H1 (cell line): ENCODE data around the gene NEURL4. TPM values are rescaled to one million over a fixed set of nuclear protein-coding genes. Genes with fewer than 3 reads are reported as not detected.
A peak's percentile ranks its signal among the peaks of the same experiment; 100 is the strongest.

Experiments
- CTCF ChIA-PET: fragments of 300-600 bp; sonication (Branson Sonifier 250); formaldehyde crosslinking; loops from one replicate; lab custom pipeline; 2021; ENCODE audit not compliant: partially characterized antibody; lab: Charles Lee
- POLR2A ChIA-PET: fragments of 300-600 bp; sonication (Branson Sonifier 250); formaldehyde crosslinking; loops from one replicate; lab custom pipeline; 2021; ENCODE audit warnings: inconsistent platforms; ENCODE audit not compliant: partially characterized antibody; lab: Charles Lee
- DNase-seq, 2 experiments: peaks; one replicate each; pipeline versions ENCODE4 v3.0.0 to v3.0.0-alpha.2; 2010 to 2022; ENCODE audit warnings: low spot score in 2 of 2, low read depth in 1 of 2, mixed read lengths in 1 of 2
- FAIRE-seq: peaks from 2 replicates; lab custom pipeline; 2011; peaks lifted over from hg19 to GRCh38; lab: Jason Lieb, UNC
- H2AFZ ChIP-seq: 2 replicates; pipeline ENCODE4 v1.8.1; 2012; ENCODE audit warnings: low read length, inconsistent platforms
- H2AK5ac ChIP-seq: 2 replicates; pipeline ENCODE4 v1.6.1; 2013; ENCODE audit warnings: low read depth, low read length
- H2BK120ac ChIP-seq: replicated peaks from 2 replicates; pipeline ENCODE3; 2013; ENCODE audit warnings: low read depth, low read length, inconsistent platforms
- H2BK12ac ChIP-seq: 2 replicates; pipeline ENCODE4 v1.6.1; 2013; ENCODE audit warnings: low read depth, low read length
- H2BK15ac ChIP-seq: 2 replicates; pipeline ENCODE4 v1.6.1; 2013; ENCODE audit warnings: low read length
- H2BK20ac ChIP-seq: 2 replicates; pipeline ENCODE4 v1.6.1; 2013; ENCODE audit warnings: low read length
- H2BK5ac ChIP-seq: 2 replicates; pipeline ENCODE4 v1.6.1; 2013; ENCODE audit warnings: low read depth, low read length
- H3K14ac ChIP-seq: 2 replicates; pipeline ENCODE4 v1.6.1; 2013; ENCODE audit warnings: inconsistent platforms; ENCODE audit not compliant: insufficient read length
- H3K18ac ChIP-seq: 2 replicates; pipeline ENCODE4 v1.6.1; 2013; ENCODE audit warnings: low read length; ENCODE audit errors: extremely low read depth
- H3K23ac ChIP-seq: 2 replicates; pipeline ENCODE4 v1.6.1; 2013; ENCODE audit warnings: inconsistent platforms; ENCODE audit not compliant: insufficient read length
- H3K23me2 ChIP-seq: 2 replicates; pipeline ENCODE4 v1.6.1; 2013; ENCODE audit warnings: low read depth, low read length
- H3K27ac ChIP-seq: 2 replicates; pipeline ENCODE4 v1.6.1; 2011; ENCODE audit warnings: low read depth, low read length, inconsistent platforms
- H3K27me3 ChIP-seq, 4 experiments: replicated peaks in 1 of 4; 1 replicate in 1 of 4; 2 replicates in 3 of 4; pipeline versions ENCODE4 v1.6.1 to v1.8.1; 2011 to 2013; ENCODE audit warnings: low read length in 3 of 4, mild to moderate bottlenecking in 3 of 4, inconsistent platforms in 2 of 4, mixed read lengths in 2 of 4, moderate library complexity in 1 of 4; ENCODE audit not compliant: control insufficient read depth in 3 of 4, insufficient read depth in 3 of 4; ENCODE audit errors: extremely low read depth in 1 of 4
- H3K36me3 ChIP-seq, 4 experiments: 2 replicates each; pipeline versions ENCODE4 v1.6.1 to v1.8.1; 2011 to 2013; ENCODE audit warnings: mild to moderate bottlenecking in 4 of 4, low read length in 3 of 4, moderate library complexity in 2 of 4, control low read depth in 1 of 4, inconsistent platforms in 1 of 4; ENCODE audit not compliant: insufficient read depth in 4 of 4, control insufficient read depth in 2 of 4
- H3K4ac ChIP-seq: replicated peaks from 2 replicates; pipeline ENCODE3; 2013; ENCODE audit warnings: low read length, low read depth, mixed read lengths, inconsistent platforms; ENCODE audit not compliant: insufficient read length
- H3K4me1 ChIP-seq, 4 experiments: replicated peaks in 1 of 4; 1 replicate in 1 of 4; 2 replicates in 3 of 4; pipeline versions ENCODE4 v1.6.1 to v1.8.1; 2011 to 2013; ENCODE audit warnings: low read length in 3 of 4, inconsistent platforms in 2 of 4, mixed read lengths in 1 of 4; ENCODE audit not compliant: insufficient read depth in 4 of 4, control insufficient read depth in 3 of 4
- H3K4me2 ChIP-seq, 2 experiments: 2 replicates each; pipeline versions ENCODE4 v1.6.1 to v1.8.1; 2011 to 2013; ENCODE audit warnings: low read depth in 2 of 2, low read length in 2 of 2, control low read depth in 1 of 2, inconsistent platforms in 1 of 2, mild to moderate bottlenecking in 1 of 2; ENCODE audit not compliant: insufficient read depth in 1 of 2
- H3K4me3 ChIP-seq, 4 experiments: fragments of 200-600, 300-600 bp in 1 of 4; sonication (generic), shearing (Covaris generic), sonication (Bioruptor Twin) in 1 of 4; 2 replicates each; pipeline versions ENCODE4 v1.5.1 to v1.8.1; 2011 to 2016; ENCODE audit warnings: low read length in 4 of 4, low read depth in 3 of 4, control low read depth in 2 of 4, inconsistent platforms in 2 of 4, mild to moderate bottlenecking in 2 of 4, mixed read lengths in 1 of 4, moderate library complexity in 1 of 4; ENCODE audit not compliant: insufficient read depth in 2 of 4; ENCODE audit errors: extremely low read depth in 1 of 4
- H3K56ac ChIP-seq: replicated peaks from 2 replicates; pipeline ENCODE3; 2013; ENCODE audit warnings: low read depth, mild to moderate bottlenecking, mixed read lengths, low read length, inconsistent platforms; ENCODE audit not compliant: insufficient read length
- H3K79me1 ChIP-seq: 2 replicates; pipeline ENCODE4 v1.6.1; 2013; ENCODE audit warnings: low read depth, low read length, control low read depth
- H3K79me2 ChIP-seq, 2 experiments: 2 replicates each; pipeline versions ENCODE4 v1.6.1 to v1.8.1; 2012 to 2013; ENCODE audit warnings: low read length in 2 of 2, mild to moderate bottlenecking in 2 of 2, inconsistent platforms in 1 of 2; ENCODE audit not compliant: insufficient read depth in 2 of 2, control insufficient read depth in 1 of 2
- H3K9ac ChIP-seq, 4 experiments: replicated peaks in 1 of 4; 1 replicate in 1 of 4; 2 replicates in 3 of 4; pipeline versions ENCODE4 v1.6.1 to v1.8.1; 2011 to 2013; ENCODE audit warnings: low read depth in 3 of 4, low read length in 3 of 4, control low read depth in 2 of 4, mild to moderate bottlenecking in 2 of 4, moderate library complexity in 2 of 4, inconsistent platforms in 1 of 4; ENCODE audit errors: extremely low read depth in 1 of 4
- H3K9me3 ChIP-seq, 2 experiments: 2 replicates each; pipeline versions ENCODE4 v1.6.1 to v1.8.1; 2012 to 2013; ENCODE audit warnings: mild to moderate bottlenecking in 2 of 2, moderate library complexity in 2 of 2, control low read depth in 1 of 2, inconsistent platforms in 1 of 2, low read depth in 1 of 2, low read length in 1 of 2, mixed read lengths in 1 of 2; ENCODE audit not compliant: insufficient read depth in 2 of 2
- H4K20me1 ChIP-seq, 2 experiments: replicated peaks in 1 of 2; 2 replicates each; pipeline versions ENCODE3 to v1.8.1; 2011 to 2013; ENCODE audit warnings: inconsistent platforms in 2 of 2, low read length in 2 of 2, mild to moderate bottlenecking in 1 of 2; ENCODE audit not compliant: insufficient read depth in 2 of 2, control insufficient read depth in 1 of 2
- H4K5ac ChIP-seq: 2 replicates; pipeline ENCODE4 v1.6.1; 2013; ENCODE audit warnings: low read length, low read depth, mixed read lengths, inconsistent platforms; ENCODE audit not compliant: insufficient read length
- H4K8ac ChIP-seq: 2 replicates; pipeline ENCODE4 v1.8.0; 2013; ENCODE audit warnings: mild to moderate bottlenecking, moderate library complexity, low read length, inconsistent platforms; ENCODE audit not compliant: insufficient read depth; ENCODE audit errors: extremely low read depth
- H4K91ac ChIP-seq: replicated peaks from 2 replicates; pipeline ENCODE3; 2013; ENCODE audit warnings: low read length, mixed read lengths, inconsistent platforms; ENCODE audit not compliant: insufficient read length
- ATF2 ChIP-seq: IDR thresholded peaks from 2 replicates; pipeline ENCODE4 v1.6.1; 2012; ENCODE audit warnings: low read length, inconsistent platforms
- BACH1 ChIP-seq: IDR thresholded peaks from 2 replicates; pipeline ENCODE4 v1.6.1; 2012; ENCODE audit warnings: low read length, improper control_type of control experiment
- CTBP2 ChIP-seq: IDR thresholded peaks from 2 replicates; pipeline ENCODE4 v1.7.0; 2011; ENCODE audit warnings: borderline replicate concordance, mild to moderate bottlenecking, moderate library complexity, mixed read lengths, low read length; ENCODE audit not compliant: insufficient read depth, insufficient read length
- EP300 ChIP-seq, 2 experiments: IDR thresholded peaks; 1 replicate in 1 of 2; 2 replicates in 1 of 2; pipeline ENCODE4 v1.6.1; 2011 to 2012; ENCODE audit warnings: low read depth in 2 of 2, low read length in 2 of 2, mild to moderate bottlenecking in 2 of 2, borderline replicate concordance in 1 of 2, inconsistent platforms in 1 of 2, moderate library complexity in 1 of 2
- FOSL1 ChIP-seq: IDR thresholded peaks from 2 replicates; pipeline ENCODE4 v1.6.1; 2011; ENCODE audit warnings: mild to moderate bottlenecking, low read depth, low read length, moderate library complexity; ENCODE audit not compliant: insufficient read depth
- JUND ChIP-seq: IDR thresholded peaks from 2 replicates; pipeline ENCODE4 v1.6.1; 2011; ENCODE audit warnings: mild to moderate bottlenecking, improper control_type of control experiment, low read length
- RNF2 ChIP-seq: fragments of 200-900, 300-1000 bp; sonication (generic); IDR thresholded peaks from 2 replicates; pipeline ENCODE4 v1.7.1; 2016; ENCODE audit warnings: borderline replicate concordance, low read depth, mild to moderate bottlenecking, antibody characterized with exemption, low read length; ENCODE audit not compliant: poor library complexity, severe bottlenecking; ENCODE audit errors: missing control alignments
- USF2 ChIP-seq: IDR thresholded peaks from 2 replicates; pipeline ENCODE4 v1.6.1; 2011; ENCODE audit warnings: low read length, improper control_type of control experiment
- WGBS, 2 experiments: shearing (Covaris generic) in 1 of 2; methylation state at CpG; one replicate each; pipeline versions ENCODE4 v1.1.6 to v1.1.7; 2013 to 2015; ENCODE audit warnings: low lambda C conversion rate in 2 of 2, mixed read lengths in 2 of 2, inconsistent platforms in 1 of 2, low coverage in 1 of 2, missing lambda C conversion rate in 1 of 2; ENCODE audit not compliant: insufficient replicate concordance in 2 of 2, insufficient coverage in 1 of 2, insufficient read length in 1 of 2; ENCODE audit errors: extremely low coverage in 1 of 2, missing lambda C conversion rate in 1 of 2; 5-methylcytosine and 5-hydroxymethylcytosine counted together
- polyA plus RNA-seq, 7 experiments: library from polyadenylated mRNA; depleted of rRNA in 3 of 7; stranded (reverse) in 5 of 7; unstranded in 2 of 7; fragments of >200 nt in 5 of 7; fragments of 200-250 nt in 2 of 7; gene quantifications; 1 replicate in 5 of 7; 2 replicates in 1 of 7; 4 replicates in 1 of 7; pipeline versions ENCODE4 v1.2.1 to v1.2.3, GENCODE V29; 2011 to 2013; ENCODE audit warnings: missing spikeins in 2 of 7, mixed read lengths in 2 of 7
- total RNA-seq: library from RNA; stranded (reverse); fragmentation: NEBNext Ultra II Directional; extraction: Animal tissue kit (Norgen Biotek cat#: 25700); gene quantifications from 2 replicates; pipeline ENCODE4 v1.2.1, GENCODE V29; 2021

The NEURL4 gene
- total and polyA plus RNA-seq, 2 of the 8 experiments (the other 6 are each of a cell fraction or from before 2014, with no cell fraction given), result 29.6 to 46.8 TPM

- no peak overlapping the region for H4K5ac ChIP-seq
- no peaks in the 10 kb centered on the region for H3K79me1 ChIP-seq
- peaks cover 3 to 22% (median 18%) of the 10 kb centered on the region in 4 experiments for H3K4me1 ChIP-seq
- H3K4ac ChIP-seq, result no peak overlapping the region
- H2BK120ac ChIP-seq, result no peak overlapping the region
- H3K27ac ChIP-seq, result no peak overlapping the region
- CTCF ChIA-PET, result interaction anchor here (1.7 to 6.0 kb wide), 6 partner anchors 8 to 55 kb away, joined by 4 to 82 read pairs (median 16); partner anchors contain the start of genes KCTD11 and TMEM95
- H2AK5ac ChIP-seq, result peak overlapping the region; percentile 71; the same call in 1 of the 2 replicates
- H3K56ac ChIP-seq, result no peak overlapping the region
- H3K23me2 ChIP-seq, result no peaks in the 10 kb centered on the region; the same call in 1 of the 2 replicates
- TF ChIP-seq RNF2 (no peak), FOSL1 (no peak), EP300 (IDR thresholded peaks at IDR 0.05; ENCODE audit: borderline replicate concordance in 1 of 2, low read depth in 2 of 2, low read length in 2 of 2) (no peak), JUND (no peak), CTBP2 (no peak), USF2 (no peak), ATF2 (no peak), BACH1 (no peak)
- peak overlapping the region; percentile 6; the same call in 1 of the 2 replicates for H2BK5ac ChIP-seq
- H3K36me3 ChIP-seq, result no peaks in the 10 kb centered on the region
- peak overlapping the region; percentile 55; the same call in 1 of the 2 replicates for H2BK15ac ChIP-seq
- no peak overlapping the region for H3K4me3 ChIP-seq
- H3K23ac ChIP-seq, result no peak overlapping the region
- H3K27me3 ChIP-seq, result no peaks in the 10 kb centered on the region
- DNase-seq (no peak), FAIRE-seq (no peak)
- no peaks in the 10 kb centered on the region for H4K20me1 ChIP-seq
- peak overlapping the region; percentile 81 for H4K91ac ChIP-seq
- no peak overlapping the region for H4K8ac ChIP-seq
- no peak overlapping the region; the same call in 1 of the 2 replicates for H3K18ac ChIP-seq
- H2AFZ ChIP-seq, result no peak overlapping the region
- no peak overlapping the region for H3K4me2 ChIP-seq
- H2BK12ac ChIP-seq, result peak overlapping the region; percentile 72; the same call in 1 of the 2 replicates
- H3K14ac ChIP-seq, result no peak overlapping the region
- H3K9me3 ChIP-seq, result no peaks in the 10 kb centered on the region
- H3K79me2 ChIP-seq, result no peaks in the 10 kb centered on the region
- POLR2A ChIA-PET, result interaction anchor here (0.6 to 6.9 kb wide), 12 partner anchors 10 to 996 kb away, joined by 3 to 93 read pairs (median 4); partner anchors contain the start of genes GPS2, KCTD11, MPDU1 and NLGN2
- H2BK20ac ChIP-seq, result peak overlapping the region; percentile 87; the same call in 1 of the 2 replicates
- 80% methylated on average over 3 of the region's 3 CpGs; no CpG with 5 or more reads in 1 of the 2 experiments for WGBS, 2 experiments
- no peak overlapping the region for H3K9ac ChIP-seq
Measured at GRCh38 chr17:7334938-7335538, 5.9 kb upstream of the NEURL4 start.
